Right kidney (tissue), 9 donors: ENCODE measurements around the gene RPL27.
"Not testable (repeated sequence)": the region's sequence is repeated elsewhere in the genome, so short reads cannot be mapped to it uniquely, and the experiment has no call there.

Source experiments
- DNase-seq: peaks from one replicate; pipeline ENCODE4 v3.0.0-alpha.2; 2016
- long read RNA-seq, 8 donors: transcript quantifications; one replicate each; lab custom pipeline, GENCODE V29; 2026

Gene RPL27
- long read RNA-seq, donor 1, transcript RPL27-208 (3 exons, 1,872 nt) = minor isoform, 260 of 4,003 reads
- long read RNA-seq, donor 1, transcript RPL27-201 (5 exons, 505 nt) = minor isoform, 1,624 of 4,003 reads
- long read RNA-seq, donor 1, transcript RPL27-204 (4 exons, 318 nt) = minor isoform, 23 of 4,003 reads
- long read RNA-seq, donor 1, transcript RPL27-206 (4 exons, 730 nt) = major isoform, 1,690 of 4,003 reads
- long read RNA-seq, donor 1, partial matches to known transcripts = 370 of 4,003 reads
- long read RNA-seq, donor 1, other reads (novel, unspliced or antisense) = 30 of 4,003 reads
- long read RNA-seq, donor 2, transcript RPL27-206 (4 exons, 730 nt) = major isoform, 891 of 2,086 reads
- long read RNA-seq, donor 2, transcript RPL27-204 (4 exons, 318 nt) = minor isoform, 9 of 2,086 reads
- long read RNA-seq, donor 2, transcript RPL27-201 (5 exons, 505 nt) = minor isoform, 798 of 2,086 reads
- long read RNA-seq, donor 2, transcript RPL27-208 (3 exons, 1,872 nt) = minor isoform, 169 of 2,086 reads
- long read RNA-seq, donor 2, partial matches to known transcripts = 210 of 2,086 reads
- long read RNA-seq, donor 2, other reads (novel, unspliced or antisense) = 5 of 2,086 reads
- long read RNA-seq, donor 3, transcript RPL27-206 (4 exons, 730 nt) = minor isoform, 393 of 1,052 reads
- long read RNA-seq, donor 3, transcript RPL27-201 (5 exons, 505 nt) = major isoform, 489 of 1,052 reads
- long read RNA-seq, donor 3, transcript RPL27-204 (4 exons, 318 nt) = minor isoform, 5 of 1,052 reads
- long read RNA-seq, donor 3, transcript RPL27-208 (3 exons, 1,872 nt) = minor isoform, 84 of 1,052 reads
- long read RNA-seq, donor 3, partial matches to known transcripts = 79 of 1,052 reads
- long read RNA-seq, donor 3, other reads (novel, unspliced or antisense) = 0 of 1,052 reads
- long read RNA-seq, donor 4, transcript RPL27-206 (4 exons, 730 nt) = minor isoform, 817 of 2,062 reads
- long read RNA-seq, donor 4, transcript RPL27-208 (3 exons, 1,872 nt) = minor isoform, 174 of 2,062 reads
- long read RNA-seq, donor 4, transcript RPL27-204 (4 exons, 318 nt) = minor isoform, 14 of 2,062 reads
- long read RNA-seq, donor 4, transcript RPL27-201 (5 exons, 505 nt) = major isoform, 823 of 2,062 reads
- long read RNA-seq, donor 4, partial matches to known transcripts = 226 of 2,062 reads
- long read RNA-seq, donor 4, other reads (novel, unspliced or antisense) = 6 of 2,062 reads
- long read RNA-seq, donor 5, transcript RPL27-201 (5 exons, 505 nt) = major isoform, 892 of 1,885 reads
- long read RNA-seq, donor 5, transcript RPL27-208 (3 exons, 1,872 nt) = minor isoform, 102 of 1,885 reads
- long read RNA-seq, donor 5, transcript RPL27-206 (4 exons, 730 nt) = minor isoform, 764 of 1,885 reads
- long read RNA-seq, donor 5, transcript RPL27-204 (4 exons, 318 nt) = minor isoform, 7 of 1,885 reads
- long read RNA-seq, donor 5, partial matches to known transcripts = 120 of 1,885 reads
- long read RNA-seq, donor 5, other reads (novel, unspliced or antisense) = 0 of 1,885 reads
- long read RNA-seq, donor 6, transcript RPL27-201 (5 exons, 505 nt) = major isoform, 1,000 of 2,053 reads
- long read RNA-seq, donor 6, transcript RPL27-204 (4 exons, 318 nt) = minor isoform, 9 of 2,053 reads
- long read RNA-seq, donor 6, transcript RPL27-208 (3 exons, 1,872 nt) = minor isoform, 180 of 2,053 reads
- long read RNA-seq, donor 6, transcript RPL27-206 (4 exons, 730 nt) = minor isoform, 656 of 2,053 reads
- long read RNA-seq, donor 6, partial matches to known transcripts = 190 of 2,053 reads
- long read RNA-seq, donor 6, other reads (novel, unspliced or antisense) = 14 of 2,053 reads
- long read RNA-seq, donor 7 = 0 reads
- long read RNA-seq, donor 8, transcript RPL27-206 (4 exons, 730 nt) = minor isoform, 620 of 1,512 reads
- long read RNA-seq, donor 8, transcript RPL27-204 (4 exons, 318 nt) = minor isoform, 8 of 1,512 reads
- long read RNA-seq, donor 8, transcript RPL27-201 (5 exons, 505 nt) = major isoform, 672 of 1,512 reads
- long read RNA-seq, donor 8, transcript RPL27-208 (3 exons, 1,872 nt) = minor isoform, 103 of 1,512 reads
- long read RNA-seq, donor 8, partial matches to known transcripts = 106 of 1,512 reads
- long read RNA-seq, donor 8, other reads (novel, unspliced or antisense) = 0 of 1,512 reads

- DNase-seq = peak; percentile 96
Measured at GRCh38 chr17:42997984-42998938, at the start of gene RPL27. Gene RPL27, plus strand, starts transcription at chr17:42998419. Its CDS starts 332 bp downstream, at chr17:42998751.

DNA sequence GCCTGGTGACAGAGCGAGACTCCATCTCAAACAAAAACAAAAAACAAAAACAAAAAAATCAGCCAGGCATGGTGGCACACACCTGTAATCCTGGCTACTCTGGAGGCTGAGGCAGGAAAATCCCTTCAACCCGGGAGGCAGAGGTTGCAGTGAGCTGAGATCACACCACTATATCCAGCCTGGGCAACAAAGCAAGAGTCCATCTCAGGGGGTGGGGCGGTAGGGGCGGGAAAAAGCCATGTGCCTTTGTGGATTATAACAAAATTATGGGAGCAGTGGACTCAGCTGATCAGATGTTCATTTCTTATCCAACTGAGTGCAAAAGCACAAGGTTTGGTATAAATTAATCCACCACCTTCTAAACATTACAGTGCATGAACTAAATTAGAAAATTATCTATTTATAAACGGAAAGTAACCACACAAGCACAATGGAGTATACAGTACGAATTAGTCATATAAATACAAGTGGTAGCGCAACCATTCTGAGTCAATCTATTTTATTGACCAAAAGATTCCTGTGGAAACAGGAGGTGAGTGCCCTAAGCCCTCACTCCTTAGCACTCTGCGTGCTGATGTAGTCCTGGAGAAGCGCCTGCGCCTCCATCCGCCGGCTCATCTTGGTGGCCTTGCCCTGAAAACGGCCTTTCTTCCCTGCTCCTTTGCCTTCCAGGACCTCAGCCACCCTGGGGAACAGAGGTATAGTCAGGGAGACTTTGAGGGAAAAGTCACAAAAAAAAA, 48.0 kb upstream of the RPL27 start:
- DNase-seq = no peak

- no peak for DNase-seq
Measured at GRCh38 chr17:42953669-42954068, 44.5 kb upstream of the RPL27 start.

DNA sequence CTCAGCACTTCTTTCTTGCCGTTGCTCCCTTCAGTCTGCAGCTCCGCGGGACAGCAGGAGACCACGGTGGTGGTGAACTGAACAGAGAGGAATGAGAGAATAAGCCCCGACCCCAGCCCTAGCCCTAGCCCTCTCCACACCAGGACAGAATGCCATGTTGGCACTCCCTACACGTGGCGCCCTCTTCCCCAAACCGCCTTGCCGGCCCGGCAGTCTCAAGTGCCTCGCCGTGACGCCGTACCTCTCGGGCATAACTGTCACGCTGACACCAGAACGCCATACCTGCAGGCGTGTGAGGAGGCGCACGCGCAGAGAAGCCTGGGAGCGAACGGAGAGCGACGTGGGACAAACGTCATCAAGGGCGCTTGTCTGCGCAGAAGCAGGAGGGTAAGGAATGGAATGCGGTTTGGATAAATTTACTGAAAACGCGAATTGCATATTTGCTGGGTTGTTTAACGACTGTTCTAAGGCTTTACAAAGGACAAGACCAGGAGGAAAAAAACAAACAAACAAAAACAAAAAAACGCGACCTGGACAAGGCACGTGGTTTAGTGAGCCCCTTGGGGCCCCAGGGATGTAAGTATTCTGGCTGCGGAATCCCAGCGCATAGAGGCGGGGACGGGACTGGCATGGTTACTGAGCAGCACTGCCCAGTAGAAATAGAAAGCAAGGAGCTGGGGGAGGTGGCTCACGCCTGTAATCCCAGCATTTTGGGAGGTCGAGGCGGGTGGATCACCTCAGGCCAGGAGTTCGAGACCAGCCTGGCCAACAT, 33.9 kb upstream of the RPL27 start, which contains the start of gene AARSD1:
Gene AARSD1, minus strand, starts transcription at position 294 of the 772 bp plus-strand sequence. Its CDS starts 14 bp downstream, at position 280.
- DNase-seq = peak; percentile 92

DNA sequence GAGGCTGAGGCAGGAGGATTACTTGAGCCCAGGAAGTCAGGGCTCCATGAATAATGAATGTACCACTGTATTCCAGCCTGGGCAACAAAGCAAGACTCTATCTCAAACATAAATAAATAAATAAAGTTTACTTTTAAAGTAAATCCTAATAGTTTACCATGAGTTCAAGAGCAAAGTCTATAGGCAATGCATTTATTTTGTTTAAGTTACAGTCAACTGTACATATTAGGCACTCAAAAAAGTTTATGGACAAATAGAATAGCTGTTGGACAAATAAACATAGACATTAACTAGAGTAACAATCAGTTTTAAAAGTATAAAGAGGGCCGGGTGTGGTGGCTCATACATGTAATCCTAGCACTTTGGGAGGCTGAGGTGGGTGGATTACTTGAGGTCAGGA, 30.3 kb upstream of the RPL27 start:
- DNase-seq = no peak

GRCh38 chr17:42969001-42969581, 29.1 kb upstream of the RPL27 start:
- peak; percentile 16 for DNase-seq

DNA sequence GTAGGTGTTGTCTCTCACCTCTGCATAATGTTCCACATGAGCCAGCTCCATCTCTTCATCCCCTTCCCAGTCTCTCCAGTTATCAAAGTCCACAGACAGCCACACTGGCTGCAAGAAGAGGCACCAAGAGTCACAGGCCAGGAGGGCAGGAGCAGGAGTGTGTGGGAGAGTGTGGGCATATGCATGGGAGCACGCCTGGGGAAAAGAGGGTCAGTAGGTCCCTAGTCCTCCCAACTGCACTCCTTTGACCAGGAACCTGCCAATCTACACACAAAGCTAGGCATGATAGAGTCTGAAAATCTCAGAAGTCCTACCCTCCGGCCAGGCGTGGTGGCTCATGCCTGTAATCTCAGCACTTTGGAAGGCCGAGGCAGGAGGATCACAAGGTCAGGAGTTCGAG, 26.6 kb upstream of the RPL27 start:
- DNase-seq = no peak

DNA sequence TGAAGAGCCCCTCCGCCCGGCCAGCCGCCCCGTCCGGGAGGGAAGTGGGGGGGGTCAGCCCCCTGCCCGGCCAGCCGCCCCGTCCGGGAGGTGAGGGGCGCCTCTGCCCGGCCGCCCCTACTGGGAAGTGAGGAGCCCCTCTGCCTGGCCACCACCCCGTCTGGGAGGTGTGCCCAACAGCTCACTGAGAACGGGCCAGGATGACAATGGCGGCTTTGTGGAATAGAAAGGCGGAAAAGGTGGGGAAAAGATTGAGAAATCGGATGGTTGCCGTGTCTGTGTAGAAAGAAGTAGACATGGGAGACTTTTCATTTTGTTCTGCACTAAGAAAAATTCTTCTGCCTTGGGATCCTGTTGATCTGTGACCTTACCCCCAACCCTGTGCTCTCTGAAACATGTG, 24.9 kb upstream of the RPL27 start:
- not testable (repeated sequence) for DNase-seq

DNA sequence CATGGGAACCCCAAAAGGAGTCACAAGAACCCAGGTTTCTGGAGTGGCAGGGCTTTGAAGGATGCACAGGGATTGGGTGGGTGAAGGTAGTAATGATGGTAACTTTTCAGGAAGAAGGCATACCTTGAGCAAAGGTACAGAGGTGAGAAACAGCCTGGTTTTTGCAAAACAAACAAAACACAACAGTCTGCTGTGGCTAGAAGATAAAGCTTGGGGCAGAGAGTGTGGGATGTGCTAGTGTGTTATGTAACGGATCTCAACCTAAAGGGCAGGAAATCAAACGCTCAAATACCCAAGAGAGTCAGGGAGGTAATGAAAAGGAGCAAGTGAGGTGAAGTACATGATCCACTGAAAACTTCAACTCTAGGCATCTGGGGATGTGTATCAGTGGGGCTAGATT, 23.0 kb upstream of the RPL27 start:
- no peak for DNase-seq

DNA sequence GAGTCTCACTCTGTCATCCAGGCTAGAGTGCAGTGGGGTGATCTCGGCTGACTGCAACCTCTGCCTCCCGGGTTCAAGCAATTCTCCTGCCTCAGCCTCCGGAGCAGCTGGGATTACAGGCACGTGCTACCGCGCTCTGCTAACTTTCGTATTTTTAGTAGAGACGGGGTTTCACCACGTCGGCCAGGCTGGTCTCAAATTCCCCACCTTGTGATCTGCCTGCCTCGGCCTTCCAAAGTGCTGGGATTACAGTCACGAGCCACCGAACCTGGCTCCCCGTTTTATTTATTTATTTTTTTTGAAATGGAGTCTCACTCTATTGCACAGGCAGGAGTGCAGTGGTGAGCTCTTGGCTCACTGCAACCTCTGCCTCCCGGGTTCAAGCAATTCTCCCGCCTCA, 22.5 kb upstream of the RPL27 start:
- not testable (repeated sequence) for DNase-seq

- no peak for DNase-seq
Measured at GRCh38 chr17:42979511-42980273, 18.5 kb upstream of the RPL27 start, which contains the start of gene PTGES3L. Gene PTGES3L, minus strand, starts transcription at chr17:42980080. Its CDS starts 27 bp downstream, at chr17:42980053.

- peak; percentile 95 for DNase-seq
Measured at GRCh38 chr17:42980274-42980765, 17.9 kb upstream of the RPL27 start, which contains the start of gene RUNDC1. Gene RUNDC1, plus strand, starts transcription at chr17:42980565. Its CDS starts 12 bp downstream, at chr17:42980577.

DNA sequence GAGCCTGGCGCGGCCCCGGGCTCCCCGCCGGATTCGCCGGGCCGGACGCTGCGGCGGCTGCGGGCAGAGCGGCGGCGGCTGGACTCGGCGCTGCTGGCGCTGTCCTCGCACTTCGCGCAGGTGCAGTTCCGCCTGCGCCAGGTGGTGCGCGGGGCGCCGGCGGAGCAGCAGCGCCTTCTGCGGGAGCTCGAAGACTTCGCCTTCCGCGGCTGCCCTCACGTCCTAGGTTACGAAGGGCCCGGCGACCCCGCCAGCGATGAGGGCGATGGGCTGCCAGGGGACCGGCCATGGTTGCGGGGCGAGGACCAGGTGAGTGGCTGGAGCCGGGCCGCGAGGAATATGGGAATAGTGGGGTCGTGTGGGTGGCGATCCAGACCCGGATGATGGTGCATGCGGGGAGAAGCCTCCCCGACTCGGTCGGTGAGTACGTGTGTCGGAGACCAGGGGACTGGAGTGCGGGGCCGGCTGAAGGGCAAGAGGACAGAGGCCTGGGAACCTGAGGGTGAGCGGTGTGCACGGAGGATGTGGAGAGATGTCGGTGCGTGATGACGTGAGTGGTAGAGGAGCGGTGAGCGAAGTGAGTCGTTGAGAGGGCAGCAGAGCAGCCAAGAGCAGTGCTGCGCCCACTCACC, 17.3 kb upstream of the RPL27 start:
- peak; percentile 62 for DNase-seq

- DNase-seq = no peak
Measured at GRCh38 chr17:42982266-42982665, 16.0 kb upstream of the RPL27 start.

DNA sequence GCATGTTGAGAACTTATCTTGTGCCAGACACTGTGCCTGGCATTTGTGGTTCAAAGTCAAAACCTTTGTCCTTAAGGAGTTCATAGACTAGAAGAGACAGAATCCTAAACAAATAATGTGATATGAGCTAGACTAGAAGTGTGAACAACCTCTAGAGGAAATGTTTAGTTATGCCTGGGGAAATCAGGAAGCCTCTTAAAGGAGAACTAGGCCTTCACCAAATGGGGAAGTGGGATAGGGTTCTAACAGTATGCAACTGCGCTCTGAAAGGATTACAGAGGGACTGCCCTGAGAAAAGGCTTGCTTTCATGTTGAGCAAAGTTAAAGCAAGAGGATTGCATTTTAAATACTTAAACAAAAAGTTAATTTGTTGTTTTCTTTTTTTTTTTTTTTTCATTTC, 13.0 kb upstream of the RPL27 start:
- DNase-seq = no peak
